H9 (cell line): ENCODE results near the gene TTC17. TPM values are rescaled to one million over a fixed set of nuclear protein-coding genes. Genes with fewer than 3 reads are reported as not detected.

Experiments
- DNase-seq: peaks from one replicate; pipeline ENCODE4 v3.0.0-alpha.2; 2017
- H2AFZ ChIP-seq: one replicate; pipeline ENCODE4 v1.6.1; 2013; ENCODE audit warnings: mild to moderate bottlenecking, low read length, control low read depth, moderate library complexity
- H2AK5ac ChIP-seq: 2 replicates; pipeline ENCODE4 v1.6.1; 2013; ENCODE audit warnings: low read length, control low read depth, mixed read lengths; ENCODE audit not compliant: insufficient read length
- H2BK120ac ChIP-seq: one replicate; pipeline ENCODE4 v1.6.1; 2013; ENCODE audit warnings: low read depth, mild to moderate bottlenecking, low read length, control low read depth, inconsistent platforms; ENCODE audit not compliant: poor library complexity, severe bottlenecking
- H2BK12ac ChIP-seq: 2 replicates; pipeline ENCODE4 v1.6.1; 2013; ENCODE audit warnings: low read length, control low read depth, mixed read lengths, low read depth; ENCODE audit not compliant: insufficient read length
- H2BK15ac ChIP-seq: 2 replicates; pipeline ENCODE4 v1.6.1; 2013; ENCODE audit warnings: low read depth, low read length, control low read depth
- H2BK20ac ChIP-seq: one replicate; pipeline ENCODE4 v1.6.1; 2013; ENCODE audit warnings: low read depth, mild to moderate bottlenecking, low read length, control low read depth, inconsistent platforms; ENCODE audit not compliant: poor library complexity, severe bottlenecking
- H2BK5ac ChIP-seq: 2 replicates; pipeline ENCODE4 v1.6.1; 2013; ENCODE audit warnings: low read length, control low read depth, mixed read lengths; ENCODE audit not compliant: insufficient read length
- H3K14ac ChIP-seq: 2 replicates; pipeline ENCODE4 v1.6.1; 2013; ENCODE audit warnings: low read length, control low read depth; ENCODE audit not compliant: insufficient read depth
- H3K18ac ChIP-seq: 2 replicates; pipeline ENCODE4 v1.6.1; 2013; ENCODE audit warnings: low read depth, mild to moderate bottlenecking, mixed read lengths, low read length, control low read depth; ENCODE audit not compliant: insufficient read length
- H3K23ac ChIP-seq: 2 replicates; pipeline ENCODE4 v1.6.1; 2013; ENCODE audit warnings: low read length, control low read depth, mixed read lengths, low read depth; ENCODE audit not compliant: insufficient read length
- H3K23me2 ChIP-seq: 2 replicates; pipeline ENCODE4 v1.6.1; 2013; ENCODE audit warnings: low read depth, mild to moderate bottlenecking, mixed read lengths, low read length, control low read depth; ENCODE audit not compliant: insufficient read length, poor library complexity, severe bottlenecking
- H3K27ac ChIP-seq: 2 replicates; pipeline ENCODE4 v1.5.1; 2013; ENCODE audit warnings: low read length, control low read depth, mixed read lengths, low read depth; ENCODE audit not compliant: insufficient read length
- H3K27me3 ChIP-seq: 2 replicates; pipeline ENCODE4 v1.6.1; 2013; ENCODE audit warnings: low read length, control low read depth, inconsistent platforms; ENCODE audit not compliant: insufficient read depth
- H3K4ac ChIP-seq: 2 replicates; pipeline ENCODE4 v1.6.1; 2013; ENCODE audit warnings: low read depth, mild to moderate bottlenecking, control low read depth, inconsistent platforms, low read length, moderate library complexity
- H3K4me1 ChIP-seq: 2 replicates; pipeline ENCODE4 v1.6.1; 2013; ENCODE audit warnings: low read length, control low read depth, inconsistent platforms; ENCODE audit not compliant: insufficient read depth
- H3K4me2 ChIP-seq: 2 replicates; pipeline ENCODE4 v1.6.1; 2013; ENCODE audit warnings: low read length, control low read depth, mixed read lengths; ENCODE audit not compliant: insufficient read length, insufficient read depth
- H3K56ac ChIP-seq: 2 replicates; pipeline ENCODE4 v1.6.1; 2013; ENCODE audit warnings: low read depth, mild to moderate bottlenecking, mixed read lengths, low read length, control low read depth; ENCODE audit not compliant: insufficient read length
- H3K79me1 ChIP-seq: 2 replicates; pipeline ENCODE4 v1.6.1; 2013; ENCODE audit warnings: low read depth, mild to moderate bottlenecking, moderate library complexity, low read length, control low read depth, inconsistent platforms; ENCODE audit not compliant: insufficient read depth, poor library complexity, severe bottlenecking
- H3K79me2 ChIP-seq: 2 replicates; pipeline ENCODE4 v1.6.1; 2013; ENCODE audit warnings: low read length, control low read depth, inconsistent platforms; ENCODE audit not compliant: insufficient read depth
- H3K9ac ChIP-seq: 2 replicates; pipeline ENCODE4 v1.6.1; 2013; ENCODE audit warnings: low read length, control low read depth, mixed read lengths; ENCODE audit not compliant: insufficient read length; ENCODE audit errors: extremely low read depth
- H3K9me3 ChIP-seq: one replicate; pipeline ENCODE4 v1.6.1; 2013; ENCODE audit warnings: low read depth, low read length, inconsistent platforms; ENCODE audit not compliant: control insufficient read depth
- H3T11ph ChIP-seq: one replicate; pipeline ENCODE4 v1.6.1; 2013; ENCODE audit warnings: mild to moderate bottlenecking, low read length, control low read depth, inconsistent platforms
- H4K20me1 ChIP-seq: one replicate; pipeline ENCODE4 v1.6.1; 2013; ENCODE audit not compliant: control insufficient read depth, insufficient read length, insufficient read depth
- H4K5ac ChIP-seq: 2 replicates; pipeline ENCODE4 v1.6.1; 2013; ENCODE audit warnings: low read depth, mild to moderate bottlenecking, mixed read lengths, low read length, control low read depth; ENCODE audit not compliant: insufficient read length
- H4K8ac ChIP-seq: replicated peaks from 2 replicates; pipeline ENCODE4 v1.6.1; 2013; ENCODE audit warnings: low read length, control low read depth, mixed read lengths, low read depth; ENCODE audit not compliant: insufficient read length
- H4K91ac ChIP-seq: 2 replicates; pipeline ENCODE4 v1.6.1; 2013; ENCODE audit warnings: low read depth, mild to moderate bottlenecking, moderate library complexity, mixed read lengths, low read length, control low read depth; ENCODE audit not compliant: insufficient read length
- H3K27ac Mint-ChIP-seq, 3 experiments: 2 replicates in 2 of 3; 3 replicates in 1 of 3; pipeline ENCODE4 v1.8.0; 2020 to 2021; ENCODE audit warnings: mixed read lengths in 3 of 3, mild to moderate bottlenecking in 1 of 3, moderate library complexity in 1 of 3
- H3K27me3 Mint-ChIP-seq: 2 replicates; pipeline ENCODE4 v1.8.0; 2021; ENCODE audit warnings: low read depth, mild to moderate bottlenecking, moderate library complexity, mixed read lengths
- H3K36me3 Mint-ChIP-seq, 3 experiments: 2 replicates in 2 of 3; 3 replicates in 1 of 3; pipeline ENCODE4 v1.8.0; 2020 to 2021; ENCODE audit warnings: low read depth in 3 of 3, mixed read lengths in 3 of 3; ENCODE audit not compliant: insufficient read depth in 1 of 3
- H3K4me1 Mint-ChIP-seq, 2 experiments: 2 replicates each; pipeline ENCODE4 v1.8.0; 2020; ENCODE audit warnings: mixed read lengths in 2 of 2
- H3K4me3 Mint-ChIP-seq, 2 experiments: 2 replicates in 1 of 2; 3 replicates in 1 of 2; pipeline ENCODE4 v1.8.0; 2020 to 2021; ENCODE audit warnings: mild to moderate bottlenecking in 2 of 2, mixed read lengths in 2 of 2, moderate library complexity in 1 of 2
- H3K9me3 Mint-ChIP-seq, 2 experiments: 2 replicates in 1 of 2; 3 replicates in 1 of 2; pipeline ENCODE4 v1.8.0; 2020; ENCODE audit warnings: mild to moderate bottlenecking in 2 of 2, mixed read lengths in 2 of 2, moderate library complexity in 1 of 2
- WGBS: extraction: QIAGEN DNeasy Blood & Tissue Kit; methylation state at CpG from one replicate; pipeline ENCODE4 v1.1.7; 2013; ENCODE audit warnings: missing lambda C conversion rate, low lambda C conversion rate, mixed read lengths; ENCODE audit not compliant: insufficient read length; ENCODE audit errors: extremely low coverage; 5-methylcytosine and 5-hydroxymethylcytosine counted together
- total RNA-seq: library from RNA; stranded (reverse); gene quantifications from 2 replicates; pipeline ENCODE4 v1.2.1, GENCODE V29; 2021
- TF ChIP-seq, protein P1 (sequence below): fragments of 200-600 bp; sonication (generic); conservative IDR thresholded peaks from 3 replicates; pipeline ENCODE4 v1.8.0; 2021; ENCODE audit warnings: antibody characterized with exemption, mild to moderate bottlenecking

Gene TTC17
- total RNA-seq, 1 experiment from 2014 or later = 68.5 TPM

DNA sequence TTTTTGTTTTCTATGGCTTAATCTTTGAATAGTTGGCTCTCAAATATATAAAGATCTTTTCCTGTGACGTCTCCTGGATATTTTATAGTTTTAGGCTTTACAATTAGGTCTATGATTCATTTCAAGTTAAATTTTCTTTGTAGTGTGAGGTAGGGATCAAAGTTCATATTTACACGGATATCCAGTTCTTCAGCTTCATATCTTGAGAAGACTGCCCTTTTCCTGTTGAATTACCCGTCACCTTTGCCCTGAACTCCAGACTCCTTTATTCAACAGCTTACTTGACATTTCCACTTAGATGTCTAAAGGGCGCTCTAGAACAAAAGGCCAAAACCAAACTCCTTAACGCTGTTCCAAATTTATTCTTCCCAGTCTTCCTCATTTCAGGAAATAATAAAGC, 51.7 kb downstream of the TTC17 start:
- H3K4ac ChIP-seq = no peak overlapping the region
- H3K14ac ChIP-seq = no peak overlapping the region
- Mint-ChIP-seq H3K4me3 (no peak overlapping the region), H3K9me3 (no peaks in the 10 kb centered on the region), H3K36me3 (peaks cover 8 to 58% (median 49%) of the 10 kb centered on the region in 3 experiments; a peak in 6 of 7 replicates), H3K27me3 (no peaks in the 10 kb centered on the region), H3K27ac (peak overlapping the region in 2 of 3 experiments; percentile 10 to 16; a peak in 3 of 7 replicates), H3K4me1 (no peaks in the 10 kb centered on the region)
- H3K4me1 ChIP-seq = no peaks in the 10 kb centered on the region
- no peaks in the 10 kb centered on the region for H3K79me2 ChIP-seq
- WGBS = no CpG with 5 or more reads among the region's 5 CpGs
- no peak overlapping the region for H3T11ph ChIP-seq
- H3K23me2 ChIP-seq = no peaks in the 10 kb centered on the region
- no peak overlapping the region for H3K56ac ChIP-seq
- H3K18ac ChIP-seq = no peak overlapping the region
- H3K23ac ChIP-seq = no peak overlapping the region
- H3K27me3 ChIP-seq = no peaks in the 10 kb centered on the region
- no peak overlapping the region for H3K9ac ChIP-seq
- no peaks in the 10 kb centered on the region for H3K9me3 ChIP-seq
- TF ChIP-seq, protein P1, sequence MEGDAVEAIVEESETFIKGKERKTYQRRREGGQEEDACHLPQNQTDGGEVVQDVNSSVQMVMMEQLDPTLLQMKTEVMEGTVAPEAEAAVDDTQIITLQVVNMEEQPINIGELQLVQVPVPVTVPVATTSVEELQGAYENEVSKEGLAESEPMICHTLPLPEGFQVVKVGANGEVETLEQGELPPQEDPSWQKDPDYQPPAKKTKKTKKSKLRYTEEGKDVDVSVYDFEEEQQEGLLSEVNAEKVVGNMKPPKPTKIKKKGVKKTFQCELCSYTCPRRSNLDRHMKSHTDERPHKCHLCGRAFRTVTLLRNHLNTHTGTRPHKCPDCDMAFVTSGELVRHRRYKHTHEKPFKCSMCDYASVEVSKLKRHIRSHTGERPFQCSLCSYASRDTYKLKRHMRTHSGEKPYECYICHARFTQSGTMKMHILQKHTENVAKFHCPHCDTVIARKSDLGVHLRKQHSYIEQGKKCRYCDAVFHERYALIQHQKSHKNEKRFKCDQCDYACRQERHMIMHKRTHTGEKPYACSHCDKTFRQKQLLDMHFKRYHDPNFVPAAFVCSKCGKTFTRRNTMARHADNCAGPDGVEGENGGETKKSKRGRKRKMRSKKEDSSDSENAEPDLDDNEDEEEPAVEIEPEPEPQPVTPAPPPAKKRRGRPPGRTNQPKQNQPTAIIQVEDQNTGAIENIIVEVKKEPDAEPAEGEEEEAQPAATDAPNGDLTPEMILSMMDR = no peak
- H3K27ac ChIP-seq = no peak overlapping the region
- H2BK20ac ChIP-seq = no peak overlapping the region
- no peak overlapping the region for H2BK15ac ChIP-seq
- no peak overlapping the region for H3K4me2 ChIP-seq
- H4K91ac ChIP-seq = no peak overlapping the region
- no peak overlapping the region for H2BK120ac ChIP-seq
- H2BK12ac ChIP-seq = no peak overlapping the region
- no peaks in the 10 kb centered on the region for H3K79me1 ChIP-seq
- no peak overlapping the region for H4K8ac ChIP-seq
- H2AK5ac ChIP-seq = no peak overlapping the region
- no peak for DNase-seq
- no peak overlapping the region for H2BK5ac ChIP-seq
- H4K5ac ChIP-seq = no peak overlapping the region
- no peak overlapping the region for H2AFZ ChIP-seq
- H4K20me1 ChIP-seq = no peaks in the 10 kb centered on the region
